GM08714 (cell line): Measurements from ENCODE around the gene CELA2A.
"Not testable (repeated sequence)": the region's sequence is repeated elsewhere in the genome, so short reads cannot be mapped to it uniquely, and the experiment has no call there.

ENCODE experiments used
- H3K4me3 ChIP-seq: fragments of 200-500 bp; sonication (Bioruptor generic); 2 replicates; pipeline ENCODE4 v1.5.1; 2014; ENCODE audit warnings: mild to moderate bottlenecking, low read length, inconsistent platforms
- ZNF274 ChIP-seq: IDR thresholded peaks from 2 replicates; pipeline ENCODE4 v1.6.1; 2012; ENCODE audit warnings: mild to moderate bottlenecking, low read depth, low read length

Gene CELA2A

DNA sequence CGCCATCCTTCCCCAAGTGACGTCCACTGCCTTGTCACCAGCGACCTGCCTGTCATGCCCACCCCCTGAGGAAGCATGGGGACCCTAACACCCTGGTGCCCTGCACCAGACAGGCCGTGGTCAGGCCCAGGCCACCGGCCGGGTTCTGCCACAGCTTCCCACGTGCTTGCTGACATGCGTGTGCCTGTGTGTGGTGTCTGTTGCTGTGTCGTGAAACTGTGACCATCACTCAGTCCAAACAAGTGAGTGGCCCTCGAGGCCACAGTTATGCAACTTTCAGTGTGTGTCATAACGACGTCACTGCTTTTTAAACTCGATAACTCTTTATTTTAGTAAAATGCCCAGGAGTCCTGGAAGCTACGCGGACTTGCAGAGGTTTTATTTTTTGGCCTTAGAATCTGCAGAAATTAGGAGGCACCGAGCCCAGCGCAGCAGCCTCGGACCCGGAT lies 26.8 kb upstream of the CELA2A start:
- no peak for TF ChIP-seq ZNF274

DNA sequence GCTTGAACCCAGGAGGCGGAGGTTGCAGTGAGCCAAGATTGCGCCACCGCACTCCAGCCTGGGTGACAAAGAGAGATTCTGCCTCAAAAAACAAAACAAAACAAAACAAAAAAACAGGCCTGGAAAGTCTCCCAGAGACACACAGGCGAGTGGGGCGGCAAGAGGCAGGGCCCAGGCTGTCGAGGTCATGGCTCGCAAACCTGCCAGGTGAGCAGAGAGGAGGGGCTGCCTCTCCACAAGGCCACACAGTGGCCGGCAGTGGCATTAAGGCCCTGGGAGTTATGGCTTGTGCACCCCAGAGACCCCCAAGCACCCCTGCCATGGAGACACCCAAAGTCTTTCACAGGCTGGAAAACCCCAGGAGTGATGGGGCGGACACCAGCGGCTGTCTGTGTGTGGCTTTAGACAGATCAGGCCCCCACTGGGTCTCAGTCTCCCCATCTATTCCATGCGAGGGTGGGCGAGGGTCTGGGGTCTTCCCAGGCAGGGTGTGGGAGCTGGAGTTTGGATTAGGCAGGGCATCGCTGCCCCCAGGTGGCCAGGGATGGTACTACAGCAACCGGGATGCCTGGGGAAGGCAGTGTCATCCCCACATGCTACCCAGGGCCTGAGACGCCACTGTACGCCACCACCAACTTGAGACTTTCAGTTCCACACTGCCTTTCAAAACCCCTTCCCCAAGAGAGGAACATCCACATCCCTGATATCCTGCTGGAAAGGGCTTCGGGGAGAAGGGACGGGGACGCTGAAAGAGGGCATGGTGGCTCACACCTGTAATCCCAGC lies 25.6 kb upstream of the CELA2A start:
- H3K4me3 ChIP-seq, result no peak overlapping the region
- TF ChIP-seq ZNF274, result no peak

More for the DNA sequence above, 26.8 kb upstream of the CELA2A start:
- no peak overlapping the region for H3K4me3 ChIP-seq

DNA sequence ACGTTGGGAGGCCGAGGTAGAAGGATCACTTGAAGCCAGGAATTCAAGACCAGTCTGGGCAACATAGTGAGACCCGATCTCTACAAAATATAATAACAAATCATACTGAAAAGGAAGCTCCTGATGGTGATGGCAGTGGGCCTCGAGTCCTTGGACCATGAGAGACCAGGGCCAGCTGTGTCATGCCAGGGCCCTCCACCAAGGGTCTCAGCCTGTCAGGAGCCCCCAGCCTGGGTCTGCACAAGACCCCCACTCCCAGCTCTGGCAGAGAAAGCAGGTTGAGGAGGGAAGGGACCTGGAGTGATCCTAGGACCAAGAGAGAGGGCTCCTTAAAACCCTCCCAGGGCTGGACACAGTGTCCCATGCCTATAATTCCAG lies 25.0 kb upstream of the CELA2A start:
- H3K4me3 ChIP-seq, result no peak overlapping the region
- no peak for TF ChIP-seq ZNF274

DNA sequence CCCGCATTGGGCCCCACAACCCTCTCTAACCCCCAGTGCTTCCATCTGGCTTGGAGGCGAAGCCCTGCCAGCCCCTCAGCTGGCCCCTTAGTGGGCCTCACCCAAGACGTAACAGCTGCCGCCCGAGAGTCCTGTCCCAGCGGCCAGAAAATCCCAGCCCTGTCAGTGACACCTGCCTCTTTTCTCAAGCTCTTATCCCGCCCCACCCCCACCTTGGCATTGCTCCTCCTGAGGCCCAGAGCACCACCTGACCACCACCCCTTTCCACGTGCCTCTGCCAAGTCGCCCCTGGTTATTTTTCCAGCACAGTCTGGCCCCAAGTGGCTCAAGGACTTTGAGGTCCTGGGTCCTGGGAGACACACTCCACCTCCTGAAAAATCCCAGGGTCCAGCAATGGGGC lies 24.2 kb upstream of the CELA2A start:
- TF ChIP-seq ZNF274, result no peak
- no peak overlapping the region for H3K4me3 ChIP-seq

DNA sequence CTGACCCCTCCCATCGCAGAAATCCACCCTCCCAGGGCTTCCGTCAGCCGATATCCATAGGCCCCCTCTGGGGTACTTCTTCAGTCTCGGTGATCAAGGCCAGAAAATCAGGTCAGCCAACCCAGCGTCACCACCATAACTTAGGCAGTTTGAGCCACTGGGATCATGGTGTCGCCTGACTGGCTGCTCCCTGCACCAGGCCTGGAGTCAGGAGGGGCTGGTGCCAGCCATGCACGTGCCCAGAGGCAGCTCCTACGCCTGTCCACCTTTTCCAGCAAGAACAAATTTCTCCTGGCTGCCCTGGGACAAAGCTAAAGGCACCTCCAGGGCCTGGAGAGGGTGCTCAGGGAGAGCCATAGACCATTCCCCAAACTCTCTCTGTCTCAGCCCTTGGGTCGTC lies 23.1 kb upstream of the CELA2A start:
- no peak overlapping the region for H3K4me3 ChIP-seq
- no peak for TF ChIP-seq ZNF274

DNA sequence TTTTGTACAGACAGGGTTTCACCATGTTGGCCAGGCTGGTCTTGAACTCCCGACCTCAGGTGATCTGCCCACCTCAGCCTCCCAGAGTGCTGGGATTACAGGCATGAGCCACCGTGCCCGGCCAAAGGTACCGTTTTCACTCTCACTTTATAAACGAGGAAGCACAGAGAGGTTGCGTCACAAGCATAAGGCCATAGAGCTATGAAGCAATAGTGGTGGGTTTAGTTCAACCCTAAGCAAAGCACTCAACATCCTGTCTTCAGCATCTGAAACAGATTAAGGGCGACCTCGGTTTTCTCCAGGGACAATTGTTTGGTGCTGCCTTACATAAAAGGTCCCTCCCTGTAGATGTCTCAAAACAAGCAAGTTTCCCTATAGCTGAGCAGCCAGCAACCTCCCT lies 21.8 kb upstream of the CELA2A start:
- not testable (repeated sequence) for H3K4me3 ChIP-seq

DNA sequence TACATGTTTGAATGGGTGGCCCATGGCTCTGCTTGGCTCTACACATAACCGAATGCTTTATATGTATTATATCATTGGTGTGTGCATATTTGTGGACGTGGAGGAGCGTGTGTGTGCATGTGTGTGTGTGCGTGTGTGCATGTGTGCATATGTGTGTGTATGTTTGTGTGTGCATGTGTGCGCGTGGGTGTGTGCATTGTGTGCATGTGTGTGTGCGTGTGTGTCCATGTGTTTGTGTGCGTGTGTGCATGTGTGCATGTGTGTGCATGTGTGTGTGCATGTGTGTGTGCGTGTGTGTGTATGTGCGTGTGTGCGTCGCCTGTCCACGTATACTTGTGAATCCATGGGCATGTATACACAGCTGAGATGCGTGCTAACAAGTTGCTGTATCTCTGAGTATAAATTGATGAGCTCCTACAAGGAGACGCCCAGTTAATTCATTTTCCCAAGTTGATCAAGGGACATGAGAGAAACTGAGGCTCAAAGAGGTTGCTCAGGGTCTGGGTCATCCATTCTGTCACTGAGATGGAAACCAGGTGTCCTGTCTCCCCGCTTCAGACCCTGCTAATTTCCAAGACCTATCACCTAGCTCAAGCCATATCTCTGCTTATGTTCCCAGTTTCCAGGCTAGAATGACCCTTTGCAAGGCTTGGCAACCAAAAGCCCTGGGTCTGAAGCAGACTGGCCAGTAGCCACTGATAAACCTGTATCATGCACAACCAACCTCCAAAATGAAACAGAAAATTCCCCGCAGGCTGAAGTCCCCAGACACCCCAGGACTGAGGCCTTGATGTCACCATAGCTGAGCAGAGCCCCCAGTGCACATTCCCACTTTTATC lies 21.1 kb upstream of the CELA2A start:
- H3K4me3 ChIP-seq, result no peak overlapping the region
- no peak for TF ChIP-seq ZNF274

DNA sequence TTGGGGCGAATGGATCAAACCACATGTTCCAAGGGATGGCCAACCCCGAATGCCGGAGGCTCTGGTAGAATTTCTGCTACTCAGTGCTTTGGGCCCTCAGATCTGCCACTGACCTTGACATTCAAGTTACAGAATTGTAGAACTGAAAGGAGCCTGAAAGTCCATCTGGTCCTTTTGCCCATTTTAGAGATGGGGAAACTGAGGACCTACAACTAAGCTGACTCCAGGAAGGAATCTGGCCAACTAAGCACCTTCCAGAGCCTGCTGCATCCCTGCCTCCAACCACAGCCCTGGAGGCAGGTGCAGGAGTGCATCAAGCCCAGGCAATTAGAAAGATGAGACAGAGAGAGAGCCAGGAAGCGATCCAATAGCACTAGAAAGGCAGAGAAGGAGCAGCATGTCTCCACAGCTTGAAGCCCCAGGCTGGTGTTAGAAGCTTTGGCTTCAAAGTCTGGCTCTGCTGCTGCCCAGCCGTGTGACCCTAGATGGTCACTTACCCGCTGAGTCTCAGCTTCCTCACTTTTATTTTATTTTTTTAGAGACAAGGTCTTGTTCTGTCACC lies 19.6 kb upstream of the CELA2A start:
- no peak overlapping the region for H3K4me3 ChIP-seq
- TF ChIP-seq ZNF274, result no peak

DNA sequence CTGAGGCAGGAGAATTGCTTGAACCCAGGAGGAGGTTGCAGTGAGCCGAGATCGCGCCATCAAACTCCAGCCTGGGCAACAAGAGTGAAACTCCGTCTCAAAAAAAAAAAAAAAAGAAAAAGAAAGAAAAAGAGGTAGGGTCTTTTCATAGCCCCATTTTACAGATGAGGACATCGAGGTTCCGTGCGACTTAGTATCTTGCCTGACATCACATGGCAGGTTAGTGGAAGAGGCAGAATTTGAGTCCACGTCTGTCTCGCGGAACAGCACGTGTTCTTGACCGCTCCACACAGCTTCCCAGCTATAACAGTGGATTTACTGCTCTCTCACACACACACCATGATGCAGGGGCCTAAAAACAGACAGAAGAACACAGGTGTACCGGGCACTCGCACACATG lies 17.2 kb upstream of the CELA2A start:
- TF ChIP-seq ZNF274, result no peak
- H3K4me3 ChIP-seq, result no peak overlapping the region

DNA sequence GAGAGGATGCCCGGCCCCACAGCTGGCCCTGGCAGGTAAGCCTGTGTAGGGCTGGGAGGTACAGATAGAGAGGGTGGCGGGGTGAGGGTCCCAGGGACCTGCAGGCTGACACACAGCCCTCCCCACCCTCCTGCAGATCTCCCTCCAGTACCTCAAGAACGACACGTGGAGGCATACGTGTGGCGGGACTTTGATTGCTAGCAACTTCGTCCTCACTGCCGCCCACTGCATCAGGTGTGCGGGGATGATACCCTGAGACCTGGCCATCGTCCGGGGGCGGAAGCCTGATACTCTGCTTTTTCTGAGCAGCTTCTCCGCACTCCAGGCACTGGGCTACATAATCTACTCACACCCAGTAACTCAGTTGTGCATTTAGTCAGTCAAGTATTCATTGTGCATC lies 16.2 kb upstream of the CELA2A start:
- H3K4me3 ChIP-seq, result no peak overlapping the region
- TF ChIP-seq ZNF274, result no peak

DNA sequence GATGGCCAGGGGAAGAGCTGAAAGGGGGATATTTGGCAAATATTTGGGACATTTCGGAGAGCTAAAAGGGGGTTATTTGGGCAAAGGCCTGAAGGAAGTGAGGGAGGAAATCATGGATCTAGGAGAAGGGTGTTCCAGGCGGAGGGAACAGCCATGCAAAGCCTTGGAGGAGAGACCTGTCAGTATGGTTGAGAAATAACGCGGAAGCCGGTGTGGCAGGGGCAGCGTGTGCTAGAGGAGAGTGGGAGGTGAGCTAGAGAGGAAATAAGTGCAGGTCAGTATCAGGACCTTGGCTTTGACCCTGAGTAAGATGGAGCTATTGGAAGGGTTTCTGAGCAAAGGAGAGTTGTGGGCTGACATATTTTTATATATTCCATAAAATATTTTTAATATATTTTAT lies 15.3 kb upstream of the CELA2A start:
- no peak overlapping the region for H3K4me3 ChIP-seq
- no peak for TF ChIP-seq ZNF274

DNA sequence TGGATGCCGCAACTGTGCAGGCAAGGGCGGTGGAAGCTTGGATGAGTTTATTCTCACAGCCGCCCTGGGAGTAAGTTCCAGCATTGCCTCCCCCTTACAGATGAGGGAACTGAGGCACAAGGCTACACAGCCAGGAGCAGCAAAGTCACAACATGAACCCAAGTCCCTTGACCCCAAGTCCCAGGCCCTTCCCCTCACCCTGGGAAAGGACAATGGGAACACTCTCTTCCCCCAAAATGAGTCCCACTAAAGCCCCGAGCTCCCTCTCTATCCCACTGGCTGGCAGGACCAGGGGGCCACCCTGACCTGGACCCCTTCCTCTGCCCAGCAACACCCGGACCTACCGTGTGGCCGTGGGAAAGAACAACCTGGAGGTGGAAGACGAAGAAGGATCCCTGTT lies 14.4 kb upstream of the CELA2A start:
- TF ChIP-seq ZNF274, result no peak
- no peak overlapping the region for H3K4me3 ChIP-seq

DNA sequence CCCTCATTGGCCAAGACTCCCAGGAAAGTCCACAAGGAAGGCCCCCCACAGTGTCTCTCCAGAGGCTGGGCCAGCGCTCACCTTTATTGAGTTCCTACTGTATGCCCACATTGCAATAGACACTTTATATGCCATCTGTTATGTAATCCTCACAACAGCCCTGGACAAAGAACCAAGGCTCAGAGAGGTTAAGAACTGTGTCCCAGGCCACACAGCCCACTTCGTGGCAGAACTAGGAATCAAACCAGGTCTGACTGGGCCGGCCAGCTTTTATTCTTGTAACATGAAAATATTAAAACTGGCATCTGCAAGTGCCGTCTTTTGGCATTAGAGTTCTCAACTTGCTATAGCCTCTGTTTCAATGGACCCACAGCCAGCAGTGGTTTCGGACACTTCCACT lies 13.8 kb upstream of the CELA2A start:
- TF ChIP-seq ZNF274, result no peak
- H3K4me3 ChIP-seq, result no peak overlapping the region

DNA sequence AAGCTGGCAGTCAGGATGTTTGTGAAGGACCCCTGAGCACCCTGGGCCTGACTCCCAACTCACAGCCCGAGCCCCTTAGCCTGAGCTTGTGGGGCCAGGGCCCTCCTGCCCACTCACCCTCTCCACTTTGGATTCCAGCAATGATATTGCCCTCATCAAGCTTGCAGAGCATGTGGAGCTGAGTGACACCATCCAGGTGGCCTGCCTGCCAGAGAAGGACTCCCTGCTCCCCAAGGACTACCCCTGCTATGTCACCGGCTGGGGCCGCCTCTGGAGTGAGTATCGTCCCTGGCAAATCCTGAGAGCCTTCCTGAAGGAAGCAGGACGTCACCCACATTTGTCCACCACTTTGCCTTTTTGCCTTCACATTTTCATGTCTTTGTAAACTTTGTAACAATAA lies 13.3 kb upstream of the CELA2A start:
- TF ChIP-seq ZNF274, result no peak

More for the DNA sequence above, 13.3 kb upstream of the CELA2A start:
- H3K4me3 ChIP-seq, result no peak overlapping the region
